ENCODE measurements around the gene PEMT.

PEMT gene

GRCh38 chr17:17528696-17529652 is 62.5 kb downstream of the PEMT start:
- no peak for DNase-seq

- DNase-seq, result no peak
Measured at GRCh38 chr17:17527956-17528500, 63.5 kb downstream of the PEMT start.

- no peak for DNase-seq
Measured at GRCh38 chr17:17527534-17527933, 64.0 kb downstream of the PEMT start.

GRCh38 chr17:17526369-17526768 is 65.1 kb downstream of the PEMT start:
- no peak for DNase-seq

- DNase-seq, result no peak
Measured at GRCh38 chr17:17525956-17526355, 65.6 kb downstream of the PEMT start.

- no peak for DNase-seq
Measured at GRCh38 chr17:17525311-17525710, 66.2 kb downstream of the PEMT start.

GRCh38 chr17:17523731-17524490 is 67.6 kb downstream of the PEMT start:
- no peak for DNase-seq

GRCh38 chr17:17523001-17523730 is 68.3 kb downstream of the PEMT start:
- DNase-seq, result no peak

GRCh38 chr17:17520599-17521232 is 70.8 kb downstream of the PEMT start:
- no peak for DNase-seq

GRCh38 chr17:17519886-17520285 is 71.6 kb downstream of the PEMT start:
- DNase-seq, result no peak

- DNase-seq, result no peak
Measured at GRCh38 chr17:17518951-17519350, 72.6 kb downstream of the PEMT start.

- DNase-seq, result no peak
Measured at GRCh38 chr17:17518014-17518413, 73.5 kb downstream of the PEMT start.

- no peak for DNase-seq
Measured at GRCh38 chr17:17516941-17517720, 74.4 kb downstream of the PEMT start.

GRCh38 chr17:17515934-17516930 is 75.3 kb downstream of the PEMT start:
- DNase-seq, result no peak

- DNase-seq, result no peak
Measured at GRCh38 chr17:17514993-17515933, 76.2 kb downstream of the PEMT start.

GRCh38 chr17:17514361-17514992 is 77.0 kb downstream of the PEMT start:
- no peak for DNase-seq

GRCh38 chr17:17513626-17514025 is 77.9 kb downstream of the PEMT start:
- DNase-seq, result no peak

- DNase-seq, result no peak
Measured at GRCh38 chr17:17512866-17513265, 78.6 kb downstream of the PEMT start.

Data from NCI-H2029 treated with DMSO at 0.1 percent for 48 hours (cell line).